GM13976 (cell line): ENCODE measurements around the gene PIGN.

ENCODE experiments used
- DNase-seq: peaks from one replicate; pipeline ENCODE4 v3.0.0; 2012; ENCODE audit warnings: low spot score
- in situ Hi-C: fragments of 300-500 bp; cut with MboI; formaldehyde crosslinking; loops from one replicate; pipeline ENCODE4 v1.12.0; 2022; ENCODE audit warnings: low sequenced_read_pairs, mixed read lengths, inconsistent platforms; ENCODE audit not compliant: unreplicated experiment
- TF ChIP-seq, protein P1 (sequence below): IDR thresholded peaks from 2 replicates; pipeline ENCODE4 v1.5.1; 2012; ENCODE audit warnings: borderline replicate concordance, mild to moderate bottlenecking; ENCODE audit not compliant: insufficient read depth; ENCODE audit errors: extremely low read depth, missing control alignments, control extremely low read depth

Gene PIGN

DNA sequence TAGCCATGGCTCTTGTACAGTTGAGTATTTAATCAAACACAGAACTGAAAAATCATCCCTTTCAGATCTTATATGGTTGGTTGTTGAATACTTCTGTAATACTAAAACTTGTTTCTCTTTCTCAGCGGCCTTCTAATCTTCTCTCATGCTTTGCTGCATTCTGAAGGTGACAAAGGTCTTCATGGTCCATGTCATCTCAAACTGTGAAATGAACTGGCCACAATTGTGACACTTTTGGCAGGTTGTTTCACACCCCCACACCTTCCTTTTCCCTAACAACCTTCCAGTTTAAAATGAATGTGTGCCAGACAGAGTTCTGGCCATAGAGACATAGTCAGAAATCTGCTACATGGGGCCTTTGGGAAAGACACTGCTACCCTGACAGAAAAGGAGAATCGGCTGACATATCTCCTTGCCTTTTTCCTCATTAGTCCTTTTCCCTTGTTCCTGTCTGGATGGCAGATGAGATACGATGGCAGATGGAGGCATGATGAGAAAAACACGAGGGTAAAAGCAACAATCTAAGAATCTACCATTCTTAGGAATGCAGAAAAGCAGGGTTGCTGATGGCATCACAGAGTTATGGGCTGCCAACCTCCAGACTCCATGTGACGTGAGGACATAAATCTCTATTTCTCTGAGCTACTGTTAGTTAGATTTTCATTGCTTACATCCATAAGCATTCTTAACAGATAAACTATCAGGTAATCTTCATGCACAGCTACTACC is 106.5 kb downstream of the PIGN start:
- no peak for DNase-seq
- TF ChIP-seq, protein P1, sequence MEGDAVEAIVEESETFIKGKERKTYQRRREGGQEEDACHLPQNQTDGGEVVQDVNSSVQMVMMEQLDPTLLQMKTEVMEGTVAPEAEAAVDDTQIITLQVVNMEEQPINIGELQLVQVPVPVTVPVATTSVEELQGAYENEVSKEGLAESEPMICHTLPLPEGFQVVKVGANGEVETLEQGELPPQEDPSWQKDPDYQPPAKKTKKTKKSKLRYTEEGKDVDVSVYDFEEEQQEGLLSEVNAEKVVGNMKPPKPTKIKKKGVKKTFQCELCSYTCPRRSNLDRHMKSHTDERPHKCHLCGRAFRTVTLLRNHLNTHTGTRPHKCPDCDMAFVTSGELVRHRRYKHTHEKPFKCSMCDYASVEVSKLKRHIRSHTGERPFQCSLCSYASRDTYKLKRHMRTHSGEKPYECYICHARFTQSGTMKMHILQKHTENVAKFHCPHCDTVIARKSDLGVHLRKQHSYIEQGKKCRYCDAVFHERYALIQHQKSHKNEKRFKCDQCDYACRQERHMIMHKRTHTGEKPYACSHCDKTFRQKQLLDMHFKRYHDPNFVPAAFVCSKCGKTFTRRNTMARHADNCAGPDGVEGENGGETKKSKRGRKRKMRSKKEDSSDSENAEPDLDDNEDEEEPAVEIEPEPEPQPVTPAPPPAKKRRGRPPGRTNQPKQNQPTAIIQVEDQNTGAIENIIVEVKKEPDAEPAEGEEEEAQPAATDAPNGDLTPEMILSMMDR: no peak
- in situ Hi-C loops: no loop called here

DNA sequence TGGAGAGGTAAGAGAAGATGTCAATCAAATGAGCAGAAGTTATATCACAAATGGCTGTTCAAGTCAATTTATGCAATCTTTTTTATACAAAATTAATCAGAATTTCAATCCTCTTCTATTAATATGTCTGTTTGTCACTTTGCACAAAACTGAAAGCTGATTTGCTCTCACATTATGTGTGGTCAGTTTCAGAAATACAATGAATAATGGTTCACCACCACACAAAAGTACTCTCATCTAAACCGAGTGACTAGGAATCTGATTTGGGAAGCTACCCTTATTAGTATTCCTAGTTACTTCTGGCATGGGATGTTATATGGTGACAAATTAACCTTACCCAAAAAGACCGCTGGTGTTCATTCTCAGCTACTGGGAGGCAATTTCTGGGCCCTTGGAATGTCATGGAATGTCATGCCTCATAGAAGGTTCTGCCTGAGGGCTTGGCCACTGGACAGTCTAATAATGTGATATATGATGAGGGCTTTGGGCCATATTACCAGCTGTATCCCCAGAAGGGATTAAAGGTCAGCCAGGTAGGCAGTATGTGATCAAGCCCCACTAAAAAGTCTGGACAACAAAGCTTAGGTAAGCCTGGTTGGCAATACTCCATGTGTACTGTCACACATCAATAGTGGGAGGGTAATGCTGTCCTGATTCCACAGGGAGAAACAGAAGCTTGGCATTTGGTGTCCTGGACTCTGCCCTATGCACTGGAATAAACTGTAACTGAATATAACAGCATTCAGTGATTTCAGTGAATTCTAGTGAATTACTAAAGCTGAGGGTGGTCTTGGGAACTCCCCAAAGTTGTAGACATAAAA is 113.2 kb downstream of the PIGN start:
- no peak for DNase-seq
- in situ Hi-C loops: no loop called here
- TF ChIP-seq, protein P1: no peak

DNA sequence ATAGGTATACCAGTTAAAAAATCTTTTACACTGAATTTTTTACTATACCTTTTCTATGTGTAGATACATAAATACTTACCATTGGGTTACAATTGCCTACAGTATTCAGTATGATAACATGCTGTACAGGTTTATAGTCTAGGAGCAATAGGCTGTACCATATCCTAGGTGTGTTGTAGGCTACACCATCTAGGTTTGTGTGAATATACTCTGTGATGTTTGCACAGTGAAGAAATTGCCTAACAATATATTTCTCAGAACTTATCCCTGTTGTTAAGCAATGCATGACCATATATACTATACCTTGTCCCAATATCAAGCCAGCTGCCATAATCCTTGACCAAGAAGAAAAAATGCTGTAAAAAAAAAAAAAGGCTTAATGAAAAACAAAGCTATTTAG is 114.5 kb downstream of the PIGN start:
- no peak for DNase-seq
- in situ Hi-C loops: no loop called here

DNA sequence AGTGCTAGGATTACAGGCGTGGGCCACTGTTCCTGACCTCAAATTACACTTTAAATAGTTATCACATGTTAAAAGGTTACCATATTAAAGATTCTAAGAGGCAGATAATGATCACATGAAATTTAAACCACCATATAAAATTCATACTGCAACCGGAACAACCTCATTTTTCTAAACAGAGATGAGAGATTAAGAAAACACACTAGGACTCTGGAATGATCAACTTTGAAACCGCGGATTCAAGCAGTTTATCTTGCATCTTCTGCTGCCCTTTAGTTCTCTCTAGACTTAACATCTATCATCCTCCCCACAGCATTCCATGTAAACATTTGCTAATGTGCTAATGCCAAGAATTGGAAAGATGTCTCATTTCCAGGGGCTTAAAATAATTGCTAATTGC is 115.8 kb downstream of the PIGN start:
- TF ChIP-seq, protein P1: no peak
- no peak for DNase-seq
- in situ Hi-C loops: no loop called here

More for the DNA sequence above, 114.5 kb downstream of the PIGN start:
- TF ChIP-seq, protein P1: no peak

DNA sequence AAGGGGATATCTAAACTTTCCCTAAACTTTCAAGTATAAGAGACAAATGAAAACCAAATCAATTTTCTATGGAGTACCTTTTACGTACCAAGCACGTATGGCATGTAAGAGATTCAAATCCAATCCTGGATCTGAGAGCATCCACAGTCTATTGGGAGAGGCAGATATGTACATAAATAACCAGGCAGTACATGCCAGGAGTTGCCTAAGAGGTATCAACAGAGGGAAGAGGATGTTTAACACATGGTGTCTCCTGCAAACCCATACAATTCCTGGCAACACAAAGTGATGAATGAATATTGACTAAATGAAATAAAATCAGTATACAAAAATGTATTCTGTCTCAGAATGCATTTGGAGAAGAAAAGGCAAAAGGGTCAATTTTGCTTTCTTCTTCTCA is 116.6 kb downstream of the PIGN start:
- no peak for DNase-seq
- in situ Hi-C loops: no loop called here

DNA sequence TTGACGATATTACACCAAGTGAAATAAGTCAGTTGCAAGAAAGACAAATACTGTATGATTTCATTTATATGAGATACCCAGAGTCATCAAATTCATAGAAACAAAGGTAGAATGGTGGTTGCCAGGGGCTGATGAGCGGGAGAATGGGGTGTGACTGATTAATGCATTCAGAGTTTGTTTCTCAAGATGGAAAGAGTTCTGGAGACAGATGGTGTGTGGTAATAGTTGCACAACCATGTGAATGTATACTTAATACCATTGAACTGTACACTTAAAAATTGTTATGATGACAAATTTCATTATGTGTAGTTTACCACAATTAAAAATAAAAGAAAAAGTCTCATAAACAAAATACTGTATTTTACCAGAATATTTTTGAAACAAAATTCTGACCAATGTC is 117.3 kb downstream of the PIGN start:
- no peak for DNase-seq
- in situ Hi-C loops: no loop called here
- TF ChIP-seq, protein P1: no peak

More for the DNA sequence above, 116.6 kb downstream of the PIGN start:
- TF ChIP-seq, protein P1: no peak
